Activated CD8-positive, alpha-beta memory T cell treated with anti-CD3 and anti-CD28 coated beads, Interleukin-2, amount 50 U/mL, for 48 hours (primary cell): ENCODE results near the gene MRPL58.

Experiments used
- DNase-seq: peaks from one replicate; pipeline ENCODE4 v3.0.0-alpha.2; 2020

Gene MRPL58

DNA sequence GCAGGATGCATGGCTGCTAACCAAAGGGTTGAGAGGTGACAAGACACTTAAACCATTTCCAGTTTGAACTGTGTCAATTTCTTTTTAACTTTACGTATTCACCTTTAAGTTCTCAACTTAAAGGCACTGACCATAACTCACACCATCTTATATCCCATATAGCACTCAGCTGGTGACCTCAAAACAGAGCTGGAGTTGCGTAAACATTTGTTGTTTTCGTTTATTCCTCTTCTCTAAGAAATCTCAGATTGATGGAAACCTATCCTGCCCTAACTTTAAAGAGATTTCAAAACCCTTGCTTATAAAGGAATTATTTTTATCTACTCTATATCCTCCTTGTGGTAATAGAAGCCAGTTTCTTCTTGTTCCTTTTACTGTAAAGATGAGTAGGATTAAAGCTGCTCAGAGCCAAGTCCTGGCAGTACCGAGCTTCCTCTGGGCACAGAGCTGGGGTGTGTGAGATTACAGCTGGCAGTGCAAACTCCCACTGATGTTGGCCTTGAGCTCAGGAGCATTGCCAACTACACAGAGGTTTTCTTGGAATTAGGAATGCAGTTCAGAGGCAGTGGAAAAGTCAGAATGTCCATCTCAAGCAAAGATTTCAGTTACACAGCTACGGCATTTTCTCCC is 35.9 kb downstream of the MRPL58 start:
- DNase-seq, result no peak

DNA sequence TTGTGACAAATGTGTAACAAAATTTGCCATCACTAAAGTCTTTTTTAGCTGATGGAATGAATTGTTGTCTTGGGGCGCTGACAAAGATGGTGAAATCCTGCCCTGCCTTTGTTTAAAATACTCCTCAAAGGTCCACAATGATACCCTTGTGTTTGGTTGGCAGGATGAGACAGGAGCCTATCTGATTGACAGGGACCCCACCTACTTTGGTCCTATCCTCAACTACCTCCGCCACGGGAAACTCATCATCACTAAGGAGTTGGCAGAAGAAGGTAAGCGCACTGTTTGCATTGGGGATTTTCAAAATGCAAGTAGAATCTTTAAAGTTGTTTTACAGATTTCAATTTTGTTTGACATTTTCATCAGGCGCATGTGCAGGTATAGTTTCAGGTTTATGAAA is 36.6 kb downstream of the MRPL58 start:
- DNase-seq, result no peak

DNA sequence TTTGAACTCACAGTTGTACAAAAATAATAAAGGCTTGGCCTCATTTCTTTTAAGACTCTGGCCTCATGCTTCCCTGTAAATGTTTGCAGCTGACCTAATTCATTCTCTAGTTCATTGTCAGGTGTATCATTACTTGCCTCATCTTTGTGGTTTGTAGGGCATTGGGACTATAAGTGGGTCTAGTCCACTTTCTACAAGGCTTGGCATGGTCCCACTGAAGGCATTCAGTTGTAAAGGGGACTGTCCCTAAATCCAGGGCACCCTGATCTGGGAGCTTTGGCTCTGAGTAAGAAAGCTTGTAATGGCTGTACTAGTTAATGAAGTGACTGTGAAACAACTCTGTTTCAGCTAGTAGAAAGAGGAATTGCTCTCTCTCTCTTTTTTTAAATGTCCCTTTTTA is 37.2 kb downstream of the MRPL58 start:
- no peak for DNase-seq

DNA sequence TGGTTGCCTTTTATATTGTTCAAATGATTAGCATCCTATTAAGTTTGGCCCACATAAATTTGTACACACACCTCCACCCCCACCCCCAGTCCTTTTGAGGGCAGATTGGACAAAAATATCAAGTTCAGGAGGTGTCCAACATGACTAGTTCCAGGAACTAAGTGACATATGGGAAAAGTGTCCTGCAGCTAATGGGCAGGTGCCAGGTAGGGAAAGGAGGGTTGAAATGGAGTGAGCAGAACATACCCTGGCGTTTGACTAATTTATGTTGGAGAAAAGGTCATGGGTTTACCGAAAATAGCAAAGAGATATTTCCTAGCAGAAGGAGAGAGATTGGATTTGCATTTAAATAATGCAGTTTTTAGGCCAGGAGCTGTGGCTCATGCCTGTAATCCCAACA is 39.5 kb downstream of the MRPL58 start:
- no peak for DNase-seq

DNA sequence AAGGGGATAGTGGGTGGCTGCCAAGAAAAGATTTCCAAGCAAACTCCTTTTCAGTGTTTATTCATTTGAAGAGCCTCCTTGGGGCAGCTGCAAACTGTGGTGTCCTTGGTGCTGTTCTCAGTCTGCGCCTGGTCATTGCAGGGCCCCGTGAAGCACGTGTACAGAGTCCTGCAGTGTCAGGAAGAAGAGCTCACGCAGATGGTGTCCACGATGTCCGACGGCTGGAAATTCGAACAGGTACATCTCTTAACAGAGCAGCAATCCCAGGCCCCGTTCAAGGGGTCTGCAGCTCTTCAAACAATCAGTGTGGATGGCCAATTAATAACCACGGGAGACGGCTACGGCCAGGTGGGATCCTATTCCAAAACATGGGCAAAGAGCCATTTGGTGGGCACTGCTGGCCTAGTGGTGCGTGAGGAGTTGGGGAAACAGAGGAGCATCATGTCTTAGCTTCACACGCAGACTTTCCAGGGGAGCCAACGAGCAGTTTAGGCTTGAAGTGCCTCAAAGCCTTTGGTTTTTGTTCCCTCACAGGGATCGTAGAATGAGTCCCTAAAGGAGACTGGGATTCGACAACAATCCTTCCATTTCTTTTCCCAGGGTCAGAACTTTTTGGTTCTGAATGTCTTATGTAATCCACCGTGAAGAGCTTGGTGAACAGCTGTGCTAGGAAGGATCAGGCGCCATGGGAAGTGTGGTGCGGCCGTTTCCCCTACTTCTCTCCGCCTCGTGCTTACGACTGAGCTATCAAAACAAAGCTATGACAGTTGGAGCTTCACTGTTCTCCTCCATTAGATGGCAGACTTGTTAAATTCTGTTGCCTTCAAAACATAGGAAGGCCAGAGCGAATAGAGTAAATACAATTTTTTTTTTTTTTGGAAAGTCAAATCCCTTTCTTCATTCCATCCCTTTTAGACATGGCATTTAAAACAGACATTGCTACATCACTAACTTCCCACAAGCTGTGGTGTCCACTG is 47.2 kb downstream of the MRPL58 start:
- DNase-seq, result no peak

DNA sequence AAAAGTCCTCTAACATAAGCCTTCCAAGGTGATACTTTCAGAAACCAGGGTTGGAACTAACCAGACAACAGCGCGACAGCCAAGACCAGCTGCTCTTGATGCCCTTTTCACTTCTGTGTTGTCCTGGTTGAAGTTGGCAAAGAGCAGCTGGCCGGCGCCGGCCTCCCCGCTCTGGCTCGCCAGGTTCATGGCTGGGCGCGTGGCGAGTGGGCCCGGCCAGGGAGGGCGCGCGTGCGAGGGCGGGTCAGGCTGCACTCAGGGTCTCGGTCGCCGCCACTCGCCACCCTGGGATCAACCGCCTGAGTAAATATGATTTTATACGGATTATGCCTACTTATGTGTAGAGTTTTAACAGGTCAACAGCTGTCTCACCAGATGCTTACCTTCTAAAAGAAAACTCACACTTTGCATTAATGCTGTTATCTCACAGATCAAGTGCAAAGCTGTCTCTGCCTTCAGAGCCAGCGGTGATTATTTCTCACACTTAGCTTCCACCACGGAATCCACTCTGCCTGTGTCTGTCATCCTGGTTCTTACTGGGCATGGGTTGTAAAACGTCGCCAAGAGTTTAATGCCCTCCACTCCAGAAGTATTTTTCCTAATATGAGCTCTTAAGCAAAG is 48.1 kb downstream of the MRPL58 start:
- no peak for DNase-seq

- no peak for DNase-seq
These were observed 48.6 kb downstream of the MRPL58 start for GRCh38 chr17:75061055-75061438.

GRCh38 chr17:75061618-75062017 is 49.1 kb downstream of the MRPL58 start:
- no peak for DNase-seq

DNA sequence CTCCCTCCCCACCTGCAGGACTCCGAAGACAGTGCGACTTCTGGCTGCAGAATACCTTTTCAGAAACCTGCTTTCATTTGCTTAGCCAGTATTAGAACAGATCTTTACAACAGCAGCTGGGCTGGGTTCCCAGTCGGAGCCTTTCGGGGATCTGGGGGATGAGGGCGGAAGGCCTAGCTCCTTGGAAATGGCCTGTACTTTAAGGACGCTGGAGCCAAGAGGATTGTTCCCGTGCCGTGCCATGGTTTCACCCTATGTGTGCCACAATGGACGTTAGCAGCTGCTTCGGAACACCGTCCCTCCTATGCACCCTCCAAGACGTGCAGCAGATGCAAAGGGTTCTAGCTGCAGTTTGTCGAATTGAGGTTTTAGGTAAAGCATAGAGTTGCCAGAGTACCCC is 50.7 kb downstream of the MRPL58 start:
- DNase-seq, result no peak

- no peak for DNase-seq
These were observed 51.2 kb downstream of the MRPL58 start for GRCh38 chr17:75063626-75064025.

- no peak for DNase-seq
These were observed 51.6 kb downstream of the MRPL58 start for GRCh38 chr17:75064040-75064439.

- DNase-seq, result no peak
These were observed 52.0 kb downstream of the MRPL58 start for GRCh38 chr17:75064460-75064859.

- DNase-seq, result no peak
These were observed 52.5 kb downstream of the MRPL58 start for GRCh38 chr17:75064867-75065561.

DNA sequence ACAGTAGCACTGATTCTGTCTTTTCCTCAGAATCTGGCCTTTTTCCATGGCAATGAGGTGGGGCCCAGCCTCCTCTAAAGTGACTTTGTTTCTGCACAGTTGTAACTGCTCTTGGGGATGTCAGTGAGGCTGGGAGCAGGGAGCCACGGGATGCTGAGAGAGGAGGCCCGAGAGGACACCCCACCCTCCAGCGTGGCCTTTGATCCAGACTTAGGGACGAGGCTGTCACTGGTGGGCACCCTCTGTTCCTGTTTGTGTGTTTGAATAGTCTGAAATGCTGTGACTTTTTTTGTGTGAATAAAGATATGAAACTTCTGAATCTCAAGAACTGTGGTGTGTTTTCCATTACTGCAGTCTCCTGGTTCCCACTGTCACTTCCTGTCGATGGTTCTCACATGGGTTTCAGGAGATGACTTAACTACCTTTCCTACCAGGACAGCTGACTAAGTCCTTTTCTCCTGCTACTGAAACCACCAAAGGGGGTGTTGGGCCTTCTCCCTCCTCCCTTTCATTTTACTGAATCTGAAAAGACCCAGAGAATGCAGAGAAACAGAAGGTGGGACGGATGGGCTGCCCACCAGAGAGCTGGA is 53.2 kb downstream of the MRPL58 start:
- no peak for DNase-seq

DNA sequence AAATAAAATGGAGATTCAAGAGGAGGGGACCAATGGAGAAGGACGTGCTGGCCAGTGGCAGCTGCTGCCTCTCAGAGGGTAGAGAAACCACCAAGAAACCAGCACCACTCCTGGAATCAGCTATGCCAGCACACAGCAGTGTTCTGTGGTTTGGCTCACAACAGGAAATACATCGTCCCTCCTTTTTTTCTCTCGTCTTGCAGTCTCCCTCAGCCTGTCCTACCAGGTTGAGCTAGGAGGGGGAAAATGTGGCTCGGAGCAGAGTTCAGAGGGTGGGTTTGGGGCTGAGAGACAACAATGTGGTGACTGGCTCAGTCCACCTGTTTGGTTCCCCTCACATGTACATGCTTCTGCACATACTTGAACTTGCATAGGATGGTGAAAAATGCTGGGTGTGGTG is 55.4 kb downstream of the MRPL58 start:
- no peak for DNase-seq

DNA sequence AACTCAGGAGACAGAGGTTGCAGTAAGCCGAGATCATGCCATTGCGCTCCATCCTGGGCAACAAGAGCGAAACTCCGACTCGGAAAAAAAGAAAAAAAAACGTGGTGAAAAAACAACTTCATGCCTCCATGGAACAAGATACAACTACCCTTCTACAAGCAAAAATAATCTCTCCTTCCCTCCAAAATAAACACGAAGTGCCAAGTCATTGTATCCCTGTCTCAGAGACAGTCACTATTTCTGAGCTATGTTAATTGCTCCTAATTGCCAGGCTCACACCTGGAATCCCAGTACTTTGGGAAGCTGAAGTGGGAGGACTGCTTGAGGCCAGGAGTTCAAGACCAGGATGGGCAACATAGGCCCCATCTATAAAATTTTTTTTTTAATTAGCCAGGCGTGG is 56.3 kb downstream of the MRPL58 start:
- DNase-seq, result no peak

- no peak for DNase-seq
These were observed 57.3 kb downstream of the MRPL58 start for GRCh38 chr17:75069783-75070182.
